ENCODE measurements around the gene RAD1.

Gene RAD1

DNA sequence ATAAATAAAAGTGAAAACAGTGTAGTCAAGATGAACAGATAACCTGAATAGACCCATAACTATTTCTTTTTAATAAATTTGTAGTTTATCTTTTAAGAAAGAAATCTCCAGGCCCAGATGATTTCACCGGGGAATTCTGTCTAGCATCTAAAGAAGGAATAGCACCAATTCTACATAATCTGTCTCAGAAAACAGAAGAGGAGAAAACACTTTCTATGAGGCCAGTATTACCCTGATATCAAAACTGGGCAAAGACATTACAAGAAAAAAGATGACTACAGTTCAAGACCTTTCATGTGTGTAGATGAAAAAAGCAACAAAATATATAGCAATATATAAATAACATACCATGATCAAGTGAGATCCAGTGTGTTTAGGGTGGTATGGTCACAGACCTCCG, 44.9 kb downstream of the RAD1 start:
- H3K4me3 ChIP-seq (ENCODE audit: low read length, poor library complexity, severe bottlenecking): no peak overlapping the region
- H3K9me2 ChIP-seq (replicated peaks; ENCODE audit: low read depth, low read length): no peaks in the 10 kb centered on the region
- H3K9ac ChIP-seq (ENCODE audit: low read depth, low read length, poor library complexity, severe bottlenecking): no peak overlapping the region
- no peaks in the 10 kb centered on the region for H4K20me1 ChIP-seq (ENCODE audit: insufficient read depth, low read length, poor library complexity, severe bottlenecking)
- no peaks in the 10 kb centered on the region for H3K79me2 ChIP-seq (ENCODE audit: insufficient read depth, low read length)
- no peaks in the 10 kb centered on the region for H3K36me3 ChIP-seq (ENCODE audit: insufficient read depth, low read length)
- H3K9me3 ChIP-seq (ENCODE audit: insufficient read depth, low read depth, low read length): no peaks in the 10 kb centered on the region
- peaks cover 10% of the 10 kb centered on the region for H3K4me1 ChIP-seq (ENCODE audit: insufficient read depth, low read length, poor library complexity, severe bottlenecking)
- H3F3A ChIP-seq (ENCODE audit: low read depth): no peaks in the 10 kb centered on the region
- no peaks in the 10 kb centered on the region for H3K27me3 ChIP-seq (ENCODE audit: insufficient read depth, low read length, poor library complexity, severe bottlenecking)
- no peak overlapping the region for H2AFZ ChIP-seq (ENCODE audit: low read length)
- TF ChIP-seq, protein P1, sequence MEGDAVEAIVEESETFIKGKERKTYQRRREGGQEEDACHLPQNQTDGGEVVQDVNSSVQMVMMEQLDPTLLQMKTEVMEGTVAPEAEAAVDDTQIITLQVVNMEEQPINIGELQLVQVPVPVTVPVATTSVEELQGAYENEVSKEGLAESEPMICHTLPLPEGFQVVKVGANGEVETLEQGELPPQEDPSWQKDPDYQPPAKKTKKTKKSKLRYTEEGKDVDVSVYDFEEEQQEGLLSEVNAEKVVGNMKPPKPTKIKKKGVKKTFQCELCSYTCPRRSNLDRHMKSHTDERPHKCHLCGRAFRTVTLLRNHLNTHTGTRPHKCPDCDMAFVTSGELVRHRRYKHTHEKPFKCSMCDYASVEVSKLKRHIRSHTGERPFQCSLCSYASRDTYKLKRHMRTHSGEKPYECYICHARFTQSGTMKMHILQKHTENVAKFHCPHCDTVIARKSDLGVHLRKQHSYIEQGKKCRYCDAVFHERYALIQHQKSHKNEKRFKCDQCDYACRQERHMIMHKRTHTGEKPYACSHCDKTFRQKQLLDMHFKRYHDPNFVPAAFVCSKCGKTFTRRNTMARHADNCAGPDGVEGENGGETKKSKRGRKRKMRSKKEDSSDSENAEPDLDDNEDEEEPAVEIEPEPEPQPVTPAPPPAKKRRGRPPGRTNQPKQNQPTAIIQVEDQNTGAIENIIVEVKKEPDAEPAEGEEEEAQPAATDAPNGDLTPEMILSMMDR (conservative IDR thresholded peaks at IDR 0.05; ENCODE audit: low read length): no peak
- no peak for TF ChIP-seq EZH2phosphoT487 (IDR thresholded peaks at IDR 0.05; ENCODE audit: borderline replicate concordance)
- no peak overlapping the region for H3K4me2 ChIP-seq (ENCODE audit: low read depth, low read length, poor library complexity, severe bottlenecking)

DNA sequence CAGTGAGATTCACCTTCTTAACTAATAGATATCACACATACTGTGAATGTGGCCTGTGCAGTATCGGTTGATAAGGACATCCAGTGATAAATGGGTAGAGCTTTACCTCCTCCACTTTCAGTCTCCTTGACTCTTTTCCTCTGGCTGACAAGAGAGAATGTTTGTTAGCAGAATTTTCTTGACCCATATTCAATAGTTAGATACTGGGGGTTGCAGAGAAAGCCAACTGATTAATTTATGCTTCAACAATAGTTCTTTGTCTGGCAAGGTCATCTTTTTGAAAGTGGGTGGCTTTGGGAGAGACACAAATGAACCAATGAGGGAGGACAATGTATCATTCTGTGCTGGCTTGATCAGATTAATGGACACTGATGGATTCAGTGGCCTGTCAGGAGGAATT, 46.0 kb downstream of the RAD1 start:
- TF ChIP-seq EZH2phosphoT487 (IDR thresholded peaks at IDR 0.05; ENCODE audit: borderline replicate concordance): no peak
- TF ChIP-seq, protein P1 (conservative IDR thresholded peaks at IDR 0.05; ENCODE audit: low read length): no peak

DNA sequence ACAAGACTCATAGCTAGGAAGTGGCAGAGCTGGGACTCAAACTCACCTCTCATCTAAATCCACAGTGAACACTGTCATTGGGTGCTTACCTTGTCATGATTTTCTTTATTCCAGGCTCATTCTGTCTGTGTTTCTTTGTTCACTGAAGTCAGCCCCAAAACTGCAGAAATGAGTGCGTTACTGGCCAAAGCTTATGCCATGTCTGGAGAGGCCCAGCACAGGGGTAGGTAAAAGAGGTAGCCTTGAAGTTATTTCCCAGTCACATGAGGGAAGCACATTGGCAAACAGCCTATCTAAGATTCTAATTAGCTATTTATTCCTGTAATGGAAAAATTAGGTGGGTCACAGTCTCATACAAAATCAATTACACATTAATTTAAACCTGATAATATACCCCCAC, 46.5 kb downstream of the RAD1 start:
- Histone ChIP-seq H3K4me2 (ENCODE audit: low read depth, low read length, poor library complexity, severe bottlenecking) (no peak overlapping the region), H3F3A (ENCODE audit: low read depth) (no peaks in the 10 kb centered on the region), H3K9ac (ENCODE audit: low read depth, low read length, poor library complexity, severe bottlenecking) (no peak overlapping the region), H2AFZ (ENCODE audit: low read length) (no peak overlapping the region), H4K20me1 (ENCODE audit: insufficient read depth, low read length, poor library complexity, severe bottlenecking) (no peaks in the 10 kb centered on the region), H3K27me3 (ENCODE audit: insufficient read depth, low read length, poor library complexity, severe bottlenecking) (no peaks in the 10 kb centered on the region), H3K4me3 (ENCODE audit: low read length, poor library complexity, severe bottlenecking) (no peak overlapping the region), H3K9me2 (replicated peaks; ENCODE audit: low read depth, low read length) (no peaks in the 10 kb centered on the region), H3K9me3 (ENCODE audit: insufficient read depth, low read depth, low read length) (no peaks in the 10 kb centered on the region), H3K79me2 (ENCODE audit: insufficient read depth, low read length) (no peaks in the 10 kb centered on the region), H3K36me3 (ENCODE audit: insufficient read depth, low read length) (no peaks in the 10 kb centered on the region), H3K4me1 (ENCODE audit: insufficient read depth, low read length, poor library complexity, severe bottlenecking) (peaks cover 23% of the 10 kb centered on the region)
- no peak for TF ChIP-seq EZH2phosphoT487 (IDR thresholded peaks at IDR 0.05; ENCODE audit: borderline replicate concordance)
- TF ChIP-seq, protein P1 (conservative IDR thresholded peaks at IDR 0.05; ENCODE audit: low read length): no peak

More for the DNA sequence above, 46.0 kb downstream of the RAD1 start:
- Histone ChIP-seq H3K9me3 (ENCODE audit: insufficient read depth, low read depth, low read length) (no peaks in the 10 kb centered on the region), H3K9ac (ENCODE audit: low read depth, low read length, poor library complexity, severe bottlenecking) (no peak overlapping the region), H3K79me2 (ENCODE audit: insufficient read depth, low read length) (no peaks in the 10 kb centered on the region), H3K4me1 (ENCODE audit: insufficient read depth, low read length, poor library complexity, severe bottlenecking) (peaks cover 18% of the 10 kb centered on the region), H3K9me2 (replicated peaks; ENCODE audit: low read depth, low read length) (no peaks in the 10 kb centered on the region), H3K4me3 (ENCODE audit: low read length, poor library complexity, severe bottlenecking) (no peak overlapping the region), H3K4me2 (ENCODE audit: low read depth, low read length, poor library complexity, severe bottlenecking) (no peak overlapping the region), H3K27me3 (ENCODE audit: insufficient read depth, low read length, poor library complexity, severe bottlenecking) (no peaks in the 10 kb centered on the region), H3K36me3 (ENCODE audit: insufficient read depth, low read length) (no peaks in the 10 kb centered on the region), H3F3A (ENCODE audit: low read depth) (no peaks in the 10 kb centered on the region), H2AFZ (ENCODE audit: low read length) (0 out of 2 replicates have a peak overlapping the region, but pooled peaks have one; percentile 32), H4K20me1 (ENCODE audit: insufficient read depth, low read length, poor library complexity, severe bottlenecking) (no peaks in the 10 kb centered on the region)
